ENCODE data around the gene BTN2A1.

DNA sequence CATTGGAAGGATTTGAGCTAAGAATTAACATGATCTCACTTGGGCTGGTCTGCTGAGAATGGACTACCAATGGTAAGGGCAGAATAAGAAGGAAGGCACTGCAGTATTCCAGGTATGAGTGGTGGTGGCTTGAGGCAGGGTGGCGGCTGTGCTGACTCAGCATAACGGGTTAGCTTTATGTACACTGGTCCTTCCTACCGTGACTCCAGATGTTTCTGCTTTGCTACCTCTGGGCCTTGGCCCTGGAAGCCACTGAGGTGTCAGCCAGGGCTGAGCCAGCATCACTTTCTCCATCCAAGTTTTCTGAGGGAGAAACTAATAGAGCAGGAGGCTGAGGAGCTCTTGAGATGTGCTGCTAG is 30.3 kb upstream of the BTN2A1 start:
- TF ChIP-seq, protein P1, sequence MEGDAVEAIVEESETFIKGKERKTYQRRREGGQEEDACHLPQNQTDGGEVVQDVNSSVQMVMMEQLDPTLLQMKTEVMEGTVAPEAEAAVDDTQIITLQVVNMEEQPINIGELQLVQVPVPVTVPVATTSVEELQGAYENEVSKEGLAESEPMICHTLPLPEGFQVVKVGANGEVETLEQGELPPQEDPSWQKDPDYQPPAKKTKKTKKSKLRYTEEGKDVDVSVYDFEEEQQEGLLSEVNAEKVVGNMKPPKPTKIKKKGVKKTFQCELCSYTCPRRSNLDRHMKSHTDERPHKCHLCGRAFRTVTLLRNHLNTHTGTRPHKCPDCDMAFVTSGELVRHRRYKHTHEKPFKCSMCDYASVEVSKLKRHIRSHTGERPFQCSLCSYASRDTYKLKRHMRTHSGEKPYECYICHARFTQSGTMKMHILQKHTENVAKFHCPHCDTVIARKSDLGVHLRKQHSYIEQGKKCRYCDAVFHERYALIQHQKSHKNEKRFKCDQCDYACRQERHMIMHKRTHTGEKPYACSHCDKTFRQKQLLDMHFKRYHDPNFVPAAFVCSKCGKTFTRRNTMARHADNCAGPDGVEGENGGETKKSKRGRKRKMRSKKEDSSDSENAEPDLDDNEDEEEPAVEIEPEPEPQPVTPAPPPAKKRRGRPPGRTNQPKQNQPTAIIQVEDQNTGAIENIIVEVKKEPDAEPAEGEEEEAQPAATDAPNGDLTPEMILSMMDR (IDR thresholded peaks at IDR 0.05; ENCODE audit: low read length) = no peak
- no peak for TF ChIP-seq EZH2 (IDR thresholded peaks at IDR 0.05; ENCODE audit: borderline replicate concordance, low read length)

Data from OCI-LY1 (cell line).